ENCODE data around the gene BDH1.

Gene BDH1

DNA sequence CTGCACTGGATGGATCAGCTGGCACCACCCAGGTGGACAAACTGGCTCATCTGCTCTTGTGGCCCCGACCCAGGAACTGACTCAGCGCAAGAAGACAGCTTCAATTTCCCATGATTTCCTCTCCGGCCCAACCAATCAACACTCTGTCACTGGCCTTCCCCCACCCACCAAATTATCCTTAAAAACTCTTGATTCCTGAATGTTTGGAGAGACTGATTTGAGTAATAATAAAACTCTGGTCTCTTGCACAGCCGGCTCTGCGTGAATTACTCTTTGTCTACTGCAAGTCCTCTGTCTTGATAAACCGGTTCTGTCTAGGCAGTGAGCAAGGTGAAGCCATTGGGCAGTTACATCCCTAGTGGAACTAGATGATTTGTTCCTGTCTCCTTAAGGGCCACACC is 16.1 kb downstream of the BDH1 start:
- DNase-seq (ENCODE audit: low spot score): no peak
- H3K4me3 ChIP-seq: no peak overlapping the region
- no peak overlapping the region for H3K27ac ChIP-seq
- TF ChIP-seq, protein P1, sequence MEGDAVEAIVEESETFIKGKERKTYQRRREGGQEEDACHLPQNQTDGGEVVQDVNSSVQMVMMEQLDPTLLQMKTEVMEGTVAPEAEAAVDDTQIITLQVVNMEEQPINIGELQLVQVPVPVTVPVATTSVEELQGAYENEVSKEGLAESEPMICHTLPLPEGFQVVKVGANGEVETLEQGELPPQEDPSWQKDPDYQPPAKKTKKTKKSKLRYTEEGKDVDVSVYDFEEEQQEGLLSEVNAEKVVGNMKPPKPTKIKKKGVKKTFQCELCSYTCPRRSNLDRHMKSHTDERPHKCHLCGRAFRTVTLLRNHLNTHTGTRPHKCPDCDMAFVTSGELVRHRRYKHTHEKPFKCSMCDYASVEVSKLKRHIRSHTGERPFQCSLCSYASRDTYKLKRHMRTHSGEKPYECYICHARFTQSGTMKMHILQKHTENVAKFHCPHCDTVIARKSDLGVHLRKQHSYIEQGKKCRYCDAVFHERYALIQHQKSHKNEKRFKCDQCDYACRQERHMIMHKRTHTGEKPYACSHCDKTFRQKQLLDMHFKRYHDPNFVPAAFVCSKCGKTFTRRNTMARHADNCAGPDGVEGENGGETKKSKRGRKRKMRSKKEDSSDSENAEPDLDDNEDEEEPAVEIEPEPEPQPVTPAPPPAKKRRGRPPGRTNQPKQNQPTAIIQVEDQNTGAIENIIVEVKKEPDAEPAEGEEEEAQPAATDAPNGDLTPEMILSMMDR (IDR thresholded peaks at IDR 0.05): no peak

- H3K27ac ChIP-seq: no peak overlapping the region
- TF ChIP-seq, protein P1 (IDR thresholded peaks at IDR 0.05): no peak
- no peak for DNase-seq (ENCODE audit: low spot score)
These were observed 21.6 kb downstream of the BDH1 start for GRCh38 chr3:197533927-197534725.

GRCh38 chr3:197533396-197533795 is 22.4 kb downstream of the BDH1 start:
- Histone ChIP-seq H3K27ac (no peak overlapping the region), H3K4me3 (no peak overlapping the region)
- no peak for DNase-seq (ENCODE audit: low spot score)
- TF ChIP-seq, protein P1 (IDR thresholded peaks at IDR 0.05): no peak

More at GRCh38 chr3:197533927-197534725, 21.6 kb downstream of the BDH1 start:
- H3K4me3 ChIP-seq: no peak overlapping the region

DNA sequence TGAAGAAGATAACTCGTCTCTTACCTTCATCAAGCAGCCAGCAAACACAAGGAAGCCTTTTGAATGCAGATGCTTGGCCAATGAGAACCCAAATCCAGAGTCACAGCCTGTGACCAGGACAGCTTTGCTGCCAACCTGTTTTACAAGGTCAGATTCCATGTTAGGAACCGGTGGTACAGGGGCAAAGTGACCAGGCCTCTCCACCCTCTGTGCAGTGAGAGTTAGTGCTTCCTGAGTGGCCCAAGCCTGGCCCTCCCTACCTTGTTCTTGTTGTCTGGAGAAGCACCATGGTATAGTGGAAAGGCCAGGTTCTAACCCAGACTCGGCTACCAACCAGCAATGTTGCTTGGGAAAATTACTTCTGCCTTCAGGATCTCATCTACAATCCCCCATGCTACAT is 23.4 kb downstream of the BDH1 start:
- no peak overlapping the region for H3K4me3 ChIP-seq
- DNase-seq (ENCODE audit: low spot score): no peak
- TF ChIP-seq, protein P1 (IDR thresholded peaks at IDR 0.05): no peak
- H3K27ac ChIP-seq: no peak overlapping the region

- H3K27ac ChIP-seq: no peak overlapping the region
- TF ChIP-seq, protein P1 (IDR thresholded peaks at IDR 0.05): no peak
- no peak overlapping the region for H3K4me3 ChIP-seq
- DNase-seq (ENCODE audit: low spot score): no peak
These were observed 27.6 kb downstream of the BDH1 start for GRCh38 chr3:197528190-197528589.

- Histone ChIP-seq H3K4me3 (no peak overlapping the region), H3K27ac (no peak overlapping the region)
- TF ChIP-seq, protein P1 (IDR thresholded peaks at IDR 0.05): no peak
- DNase-seq (ENCODE audit: low spot score): no peak
These were observed 28.2 kb downstream of the BDH1 start for GRCh38 chr3:197527569-197527968.

DNA sequence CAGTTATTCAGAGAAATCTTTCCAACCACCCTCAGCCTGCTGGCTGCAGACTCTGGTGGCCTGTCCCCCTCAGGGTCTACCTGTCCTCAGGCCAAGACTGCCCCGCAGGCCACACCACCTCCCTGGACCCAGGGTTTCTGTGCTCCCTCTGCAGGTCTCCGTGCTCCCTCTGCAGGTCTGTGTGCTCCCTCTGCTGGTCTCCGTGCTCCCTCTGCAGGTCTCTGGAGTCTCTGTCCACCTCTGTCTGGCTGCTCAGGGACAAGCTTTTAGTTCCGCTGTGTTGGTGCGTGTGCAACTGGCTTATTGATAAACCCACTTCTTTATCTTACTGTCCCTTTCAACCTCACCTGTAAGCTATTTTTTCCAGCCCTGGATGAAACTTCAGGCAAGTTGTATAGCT is 30.1 kb downstream of the BDH1 start:
- no peak overlapping the region for H3K27ac ChIP-seq
- H3K4me3 ChIP-seq: no peak overlapping the region
- TF ChIP-seq, protein P1 (IDR thresholded peaks at IDR 0.05): no peak
- DNase-seq (ENCODE audit: low spot score): no peak

Data from coronary artery (tissue), 2 donors.